Measurements from ENCODE around the gene TMEM81. TPM values are rescaled to one million over a fixed set of nuclear protein-coding genes. Genes with fewer than 3 reads are reported as not detected.

Gene TMEM81
- total and polyA plus RNA-seq, 2 experiments from 2014 or later, result 3.6 to 4.5 TPM

- H3K9me2 ChIP-seq (ENCODE audit: insufficient read depth), result no peaks in the 10 kb centered on the region
- Mint-ChIP-seq H3K4me3 (no peak overlapping the region), H3K27me3 (ENCODE audit: insufficient read depth, low read depth, poor library complexity) (peaks cover 16% of the 10 kb centered on the region), H3K27ac (no peak overlapping the region), H3K9me3 (no peaks in the 10 kb centered on the region; the same call in 2 of the 3 replicates), H3K36me3 (ENCODE audit: low read depth) (no peaks in the 10 kb centered on the region), H3K4me1 (no peaks in the 10 kb centered on the region)
- peaks cover 10% of the 10 kb centered on the region; the same call in 1 of the 2 replicates for H3K27me3 ChIP-seq (ENCODE audit: insufficient read depth)
- no peak overlapping the region for H3K4me2 ChIP-seq
- ATAC-seq, result no peak
- no peak overlapping the region for H2AFZ ChIP-seq
- no peaks in the 10 kb centered on the region for H3K36me3 ChIP-seq (ENCODE audit: insufficient read depth)
- H3K79me2 ChIP-seq (replicated peaks; ENCODE audit: insufficient read depth), result no peaks in the 10 kb centered on the region
- H3F3A ChIP-seq (replicated peaks; ENCODE audit: low read depth), result no peaks in the 10 kb centered on the region
- no peak overlapping the region for H3K27ac ChIP-seq (ENCODE audit: low read depth)
- DNase-seq (ENCODE audit: low spot score), result no peak
- no peak overlapping the region for H3K4me3 ChIP-seq
- H4K20me1 ChIP-seq (replicated peaks; ENCODE audit: insufficient read depth), result no peaks in the 10 kb centered on the region
- TF ChIP-seq CTCF (conservative IDR thresholded peaks at IDR 0.05; ENCODE audit: low read depth in 2 of 2) (no peak), EZH2 (IDR thresholded peaks at IDR 0.05; ENCODE audit: low read depth, unreplicated experiment) (no peak), ZNF462 (CRISPR knock-in tag; IDR thresholded peaks at IDR 0.05) (no peak), POLR2AphosphoS5 (IDR thresholded peaks at IDR 0.05; ENCODE audit: low read depth) (no peak), JUNB (IDR thresholded peaks at IDR 0.05; ENCODE audit: unreplicated experiment) (no peak)
- H3K4me1 ChIP-seq (ENCODE audit: insufficient read depth), result peaks cover 5% of the 10 kb centered on the region; the same call in 1 of the 2 replicates
Measured at GRCh38 chr1:205038132-205038786, 46.0 kb downstream of the TMEM81 start.
